Astrocyte of the hippocampus (primary cell): ENCODE measurements around the gene MSX2.
A peak's percentile ranks its signal among the peaks of the same experiment; 100 is the strongest.

Experiments used
- DNase-seq: peaks from one replicate; pipeline ENCODE4 v3.0.0; 2011; ENCODE audit warnings: low read depth, low spot score

Gene MSX2

DNA sequence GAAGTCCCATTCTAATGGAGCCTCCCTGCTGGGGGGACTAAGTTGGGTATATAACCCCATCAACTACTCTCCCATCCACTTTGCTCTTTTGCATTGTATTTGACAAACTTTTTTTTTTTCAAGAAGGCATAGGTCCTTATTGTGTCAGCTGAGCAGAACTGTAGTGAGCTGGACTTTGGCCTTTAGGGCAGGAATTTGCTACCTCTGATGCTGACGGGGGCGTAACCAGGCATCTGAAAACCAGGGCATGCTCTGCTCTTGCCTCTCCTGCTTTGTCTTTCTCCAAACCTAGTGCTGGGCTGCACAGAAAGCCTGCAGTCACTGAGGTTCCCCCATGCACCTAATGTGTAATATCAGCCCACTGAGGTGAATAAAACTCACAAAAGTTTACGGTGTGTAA lies 49.0 kb downstream of the MSX2 start:
- no peak for DNase-seq

DNA sequence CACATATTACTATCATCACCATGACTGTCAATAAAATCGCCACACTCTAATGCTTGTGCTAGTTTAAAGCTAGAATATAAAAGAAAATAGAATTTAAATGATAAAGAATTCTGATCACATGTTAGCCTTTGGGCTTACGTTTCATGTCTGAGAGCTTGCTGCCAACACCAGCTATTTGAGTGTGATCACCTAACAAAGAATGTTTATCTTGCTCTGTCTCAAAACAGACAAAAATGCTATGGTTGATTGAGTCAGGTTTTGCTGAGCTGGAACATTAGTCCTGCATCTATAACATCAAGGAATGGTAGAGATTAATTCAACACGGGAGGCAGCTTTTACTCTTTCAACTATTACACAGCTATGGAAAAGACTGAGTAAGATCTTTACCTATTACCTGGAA lies 50.7 kb downstream of the MSX2 start:
- peak; percentile 47 for DNase-seq

DNA sequence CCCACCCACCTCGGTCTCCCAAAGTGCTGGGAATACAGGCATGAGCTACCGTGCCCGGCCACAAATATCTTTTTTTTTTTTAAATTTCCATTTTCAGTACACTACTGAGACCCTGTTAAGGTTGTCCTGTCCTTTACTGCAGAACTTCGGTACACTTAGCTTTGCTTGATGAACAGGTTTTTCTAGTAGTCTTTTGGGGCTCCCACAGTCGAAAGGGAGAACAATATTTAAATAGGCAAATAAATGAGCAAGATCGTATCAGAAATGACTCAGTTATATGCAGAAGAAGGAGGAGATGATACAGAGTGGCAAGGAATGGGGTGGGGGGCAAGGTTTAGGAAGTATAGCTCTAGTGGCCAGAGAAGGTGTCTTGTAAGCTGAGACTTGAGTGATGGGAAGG lies 52.7 kb downstream of the MSX2 start:
- no peak for DNase-seq

DNA sequence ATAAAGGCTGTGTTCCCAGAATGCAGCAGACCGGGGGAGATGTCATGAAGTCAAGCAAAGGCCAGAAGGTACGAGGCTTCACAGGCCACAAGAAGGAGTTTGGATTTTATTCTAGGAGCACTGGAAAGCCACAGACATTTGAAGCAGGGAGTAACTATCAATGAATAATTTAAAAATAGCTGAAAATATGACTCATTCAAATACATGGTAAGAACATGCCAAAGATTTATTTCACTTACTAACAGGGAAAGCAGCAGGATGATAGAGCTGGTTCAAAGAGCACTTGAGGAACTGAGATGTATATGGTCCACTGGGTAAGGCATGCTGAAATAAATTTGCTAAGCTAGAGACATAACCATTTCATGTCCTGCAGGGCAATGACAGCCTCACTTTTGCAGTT lies 53.2 kb downstream of the MSX2 start:
- no peak for DNase-seq
